ENCODE results near the gene RBM6.
"Not testable (repeated sequence)": the region's sequence is repeated elsewhere in the genome, so short reads cannot be mapped to it uniquely, and the experiment has no call there.

The RBM6 gene

GRCh38 chr3:49984394-49984793 lies 44.4 kb downstream of the RBM6 start:
- DNase-seq, result no peak

- DNase-seq, result no peak
Observed at GRCh38 chr3:49992326-49992725, 52.4 kb downstream of the RBM6 start.

GRCh38 chr3:49994476-49994875 lies 54.5 kb downstream of the RBM6 start:
- no peak for DNase-seq

- no peak for DNase-seq
Observed at GRCh38 chr3:49996016-49996415, 56.1 kb downstream of the RBM6 start.

- DNase-seq, result no peak
Observed at GRCh38 chr3:49997862-49998261, 57.9 kb downstream of the RBM6 start.

- DNase-seq, result no peak
Observed at GRCh38 chr3:49998326-49998725, 58.4 kb downstream of the RBM6 start.

- no peak for DNase-seq
Observed at GRCh38 chr3:50001511-50001910, 61.6 kb downstream of the RBM6 start.

- no peak for DNase-seq
Observed at GRCh38 chr3:50003216-50003615, 63.3 kb downstream of the RBM6 start.

- no peak for DNase-seq
Observed at GRCh38 chr3:50003824-50004223, 63.9 kb downstream of the RBM6 start.

GRCh38 chr3:50008931-50009330 lies 69.0 kb downstream of the RBM6 start:
- DNase-seq, result no peak

- no peak for DNase-seq
Observed at GRCh38 chr3:50010959-50011358, 71.0 kb downstream of the RBM6 start.

- DNase-seq, result no peak
Observed at GRCh38 chr3:50015918-50016317, 76.0 kb downstream of the RBM6 start.

GRCh38 chr3:50028346-50028745 lies 88.4 kb downstream of the RBM6 start:
- no peak for DNase-seq

- DNase-seq, result not testable (repeated sequence)
Observed at GRCh38 chr3:50031201-50031600, 91.3 kb downstream of the RBM6 start.

GRCh38 chr3:50044976-50045375 lies 105.0 kb downstream of the RBM6 start:
- DNase-seq, result no peak

GRCh38 chr3:50047426-50047825 lies 107.5 kb downstream of the RBM6 start:
- no peak for DNase-seq

GRCh38 chr3:50050361-50050760 lies 110.4 kb downstream of the RBM6 start:
- no peak for DNase-seq

- DNase-seq, result no peak
Observed at GRCh38 chr3:50057756-50058155, 117.8 kb downstream of the RBM6 start.

- no peak for DNase-seq
Observed at GRCh38 chr3:50068134-50068533, 128.2 kb downstream of the RBM6 start.

- no peak for DNase-seq
Observed at GRCh38 chr3:50078091-50078490, 138.1 kb downstream of the RBM6 start.

- no peak for DNase-seq
Observed at GRCh38 chr3:50078622-50079021, 138.7 kb downstream of the RBM6 start.

GRCh38 chr3:50084951-50085350 lies 145.0 kb downstream of the RBM6 start:
- not testable (repeated sequence) for DNase-seq

GRCh38 chr3:50088725-50089608 lies 149.0 kb downstream of the RBM6 start, which contains the start of gene RBM5:
Gene RBM5 (plus strand): TSS chr3:50088919. CDS start chr3:50090435, 1,516 bp downstream.
- peak; percentile 97 for DNase-seq

GRCh38 chr3:50089609-50089945 lies 149.6 kb downstream of the RBM6 start:
- peak; percentile 13 for DNase-seq

GRCh38 chr3:50090984-50091383 lies 151.0 kb downstream of the RBM6 start:
- no peak for DNase-seq

Data from activated CD4-positive, alpha-beta T cell treated with anti-CD3 and anti-CD28 coated beads, Interleukin-2, amount 50 U/mL, for 16 hours (primary cell).